Smooth muscle cell (in vitro differentiated cells): ENCODE measurements around the gene GYPC. TPM values are rescaled to one million over a fixed set of nuclear protein-coding genes. Genes with fewer than 3 reads are reported as not detected.
"Not testable (repeated sequence)": the region's sequence is repeated elsewhere in the genome, so short reads cannot be mapped to it uniquely, and the experiment has no call there.

Experiments
- DNase-seq: peaks from one replicate; lab custom pipeline; 2025; ENCODE audit not compliant: unreplicated experiment; lab: John Stamatoyannopoulos, UW
- H2AFZ ChIP-seq: fragments of 200-600 bp; sonication (generic); 2 replicates; pipeline ENCODE4 v1.6.0; 2016; ENCODE audit warnings: antibody characterized with exemption, low read depth, mild to moderate bottlenecking
- H3F3A ChIP-seq: fragments of 200-600 bp; sonication (generic); 2 replicates; pipeline ENCODE4 v1.6.0; 2017; ENCODE audit warnings: antibody characterized with exemption, low read depth
- H3K27ac ChIP-seq: fragments of 200-600 bp; sonication (generic); 2 replicates; pipeline ENCODE4 v1.5.1; 2016; ENCODE audit warnings: low read depth, mild to moderate bottlenecking
- H3K27me3 ChIP-seq: fragments of 200-600 bp; sonication (generic); 2 replicates; pipeline ENCODE4 v1.6.1; 2016; ENCODE audit warnings: low read depth, mild to moderate bottlenecking
- H3K36me3 ChIP-seq: fragments of 200-600 bp; sonication (generic); 2 replicates; pipeline ENCODE4 v1.5.1; 2016; ENCODE audit warnings: low read depth
- H3K4me1 ChIP-seq: fragments of 200-600 bp; sonication (generic); 2 replicates; pipeline ENCODE4 v1.5.1; 2016; ENCODE audit warnings: low read depth
- H3K4me2 ChIP-seq: fragments of 200-600 bp; sonication (generic); 2 replicates; pipeline ENCODE4 v1.6.0; 2016; ENCODE audit warnings: mild to moderate bottlenecking
- H3K4me3 ChIP-seq: fragments of 200-600 bp; sonication (generic); 2 replicates; pipeline ENCODE4 v1.5.1; 2016; ENCODE audit warnings: mild to moderate bottlenecking
- H3K79me2 ChIP-seq: fragments of 200-600 bp; sonication (generic); 2 replicates; pipeline ENCODE4 v1.6.0; 2016; ENCODE audit warnings: low read depth, mild to moderate bottlenecking
- H3K9ac ChIP-seq: fragments of 200-600 bp; sonication (generic); 2 replicates; pipeline ENCODE4 v1.6.0; 2016; ENCODE audit warnings: low read depth
- H3K9me3 ChIP-seq: fragments of 200-600 bp; sonication (generic); replicated peaks from 2 replicates; pipeline ENCODE4 v1.5.1; 2016; ENCODE audit warnings: low read depth
- H4K20me1 ChIP-seq: fragments of 200-600 bp; sonication (generic); 2 replicates; pipeline ENCODE4 v1.6.0; 2016; ENCODE audit warnings: low read depth
- WGBS: methylation state at CpG from one replicate; pipeline ENCODE4 v1.1.7; 2016; ENCODE audit warnings: low lambda C conversion rate; 5-methylcytosine and 5-hydroxymethylcytosine counted together
- polyA plus RNA-seq: library from polyadenylated mRNA; unstranded; fragments of >200 nt; fragmentation: Nextera tagmentation; extraction: Ambion mirVana; gene quantifications from 2 replicates; pipeline ENCODE4 v1.2.1, GENCODE V29; 2016
- total RNA-seq: library from RNA; depleted of rRNA; stranded (reverse); fragments of >200 nt; gene quantifications from 2 replicates; pipeline ENCODE4 v1.2.3, GENCODE V29; 2014
- TF ChIP-seq, protein P1 (sequence below): fragments of 200-600 bp; sonication (generic); IDR thresholded peaks from 2 replicates; pipeline ENCODE4 v1.5.1; 2017; ENCODE audit warnings: borderline replicate concordance, mild to moderate bottlenecking, antibody characterized with exemption; ENCODE audit not compliant: insufficient read depth, poor library complexity, severe bottlenecking

The GYPC gene
- total and polyA plus RNA-seq, 2 experiments from 2014 or later: 25.7 to 61.8 TPM

DNA sequence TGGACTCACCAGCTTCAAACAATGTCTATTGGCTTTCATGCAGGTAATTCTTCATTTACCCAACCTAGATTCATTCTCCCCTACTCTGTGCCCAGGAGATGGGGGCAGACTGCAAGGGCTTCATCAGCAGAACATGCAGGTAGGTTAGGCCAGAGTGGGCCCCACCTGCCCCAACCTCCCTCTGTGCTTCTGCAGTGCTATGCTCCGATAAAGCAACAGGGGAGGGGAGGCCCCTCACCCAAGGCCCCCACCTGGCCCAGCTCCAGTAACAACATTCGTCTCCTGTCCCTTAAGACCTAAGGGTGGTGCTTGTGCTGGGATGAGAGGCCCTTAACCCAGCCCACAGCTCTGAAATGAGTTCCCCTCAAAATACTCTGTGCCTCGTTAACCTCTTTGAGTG is 16.7 kb upstream of the GYPC start:
- no peak for DNase-seq
- no peaks in the 10 kb centered on the region for H3K79me2 ChIP-seq
- TF ChIP-seq, protein P1, sequence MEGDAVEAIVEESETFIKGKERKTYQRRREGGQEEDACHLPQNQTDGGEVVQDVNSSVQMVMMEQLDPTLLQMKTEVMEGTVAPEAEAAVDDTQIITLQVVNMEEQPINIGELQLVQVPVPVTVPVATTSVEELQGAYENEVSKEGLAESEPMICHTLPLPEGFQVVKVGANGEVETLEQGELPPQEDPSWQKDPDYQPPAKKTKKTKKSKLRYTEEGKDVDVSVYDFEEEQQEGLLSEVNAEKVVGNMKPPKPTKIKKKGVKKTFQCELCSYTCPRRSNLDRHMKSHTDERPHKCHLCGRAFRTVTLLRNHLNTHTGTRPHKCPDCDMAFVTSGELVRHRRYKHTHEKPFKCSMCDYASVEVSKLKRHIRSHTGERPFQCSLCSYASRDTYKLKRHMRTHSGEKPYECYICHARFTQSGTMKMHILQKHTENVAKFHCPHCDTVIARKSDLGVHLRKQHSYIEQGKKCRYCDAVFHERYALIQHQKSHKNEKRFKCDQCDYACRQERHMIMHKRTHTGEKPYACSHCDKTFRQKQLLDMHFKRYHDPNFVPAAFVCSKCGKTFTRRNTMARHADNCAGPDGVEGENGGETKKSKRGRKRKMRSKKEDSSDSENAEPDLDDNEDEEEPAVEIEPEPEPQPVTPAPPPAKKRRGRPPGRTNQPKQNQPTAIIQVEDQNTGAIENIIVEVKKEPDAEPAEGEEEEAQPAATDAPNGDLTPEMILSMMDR: no peak
- H3F3A ChIP-seq: no peaks in the 10 kb centered on the region
- no peaks in the 10 kb centered on the region for H4K20me1 ChIP-seq
- no peaks in the 10 kb centered on the region for H3K9me3 ChIP-seq
- H3K36me3 ChIP-seq: no peaks in the 10 kb centered on the region
- no peak overlapping the region for H3K4me3 ChIP-seq
- H3K4me1 ChIP-seq: no peaks in the 10 kb centered on the region
- H3K27me3 ChIP-seq: peaks cover 4% of the 10 kb centered on the region
- no peak overlapping the region for H2AFZ ChIP-seq
- no peak overlapping the region for H3K27ac ChIP-seq
- no peak overlapping the region for H3K9ac ChIP-seq
- 84% methylated on average over 3 of the region's 3 CpGs for WGBS
- H3K4me2 ChIP-seq: no peak overlapping the region

DNA sequence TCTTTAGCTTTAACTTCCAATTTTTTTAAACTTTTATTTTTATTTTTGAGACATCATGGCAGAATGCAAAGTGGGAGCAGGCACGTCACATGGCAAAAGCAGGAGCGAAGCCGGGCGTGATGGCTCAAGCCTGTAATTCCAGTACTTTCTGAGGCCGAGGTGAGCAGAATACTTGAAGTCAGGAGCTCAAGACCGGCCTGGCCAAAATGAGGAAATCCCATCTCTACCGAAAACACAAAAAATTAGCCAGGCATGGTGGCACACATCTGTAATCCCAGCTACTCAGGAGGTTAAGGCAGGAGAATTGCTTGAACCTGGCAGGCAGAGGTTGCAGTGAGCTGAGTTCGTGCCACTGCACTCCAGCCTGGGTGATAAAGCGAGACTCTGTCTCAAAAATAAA is 14.7 kb upstream of the GYPC start:
- H3K4me1 ChIP-seq, H2AFZ ChIP-seq, H3K27me3 ChIP-seq, H3K4me2 ChIP-seq, H3K4me3 ChIP-seq, H3K9ac ChIP-seq, H3K79me2 ChIP-seq, H3K27ac ChIP-seq, DNase-seq, H3F3A ChIP-seq, H4K20me1 ChIP-seq, H3K9me3 ChIP-seq, H3K36me3 ChIP-seq: not testable (repeated sequence)
- 94% methylated on average over 9 of the region's 9 CpGs for WGBS

DNA sequence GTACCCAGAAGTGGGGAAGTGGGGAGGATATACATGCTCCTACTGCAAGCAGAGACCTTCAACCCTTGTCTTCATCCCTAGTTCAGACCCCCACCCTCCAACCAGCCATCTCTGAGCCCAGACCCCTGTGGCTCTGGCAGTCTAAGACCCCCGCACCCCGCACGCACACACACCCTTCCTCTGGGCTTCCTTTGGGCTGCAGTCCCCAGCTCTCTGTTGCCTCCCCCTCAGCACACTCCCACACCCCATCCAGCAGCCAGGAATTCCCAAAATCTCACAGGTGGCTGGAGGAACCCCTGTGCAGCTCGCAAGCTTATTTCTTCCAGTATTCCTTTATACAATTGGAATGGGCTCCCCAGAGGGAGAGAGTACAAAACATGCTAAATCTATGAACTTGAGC is 13.9 kb upstream of the GYPC start:
- H3K9me3 ChIP-seq: no peaks in the 10 kb centered on the region
- no peaks in the 10 kb centered on the region for H3F3A ChIP-seq
- no peaks in the 10 kb centered on the region for H4K20me1 ChIP-seq
- H3K9ac ChIP-seq: no peak overlapping the region
- H3K4me3 ChIP-seq: no peak overlapping the region
- H3K4me2 ChIP-seq: no peak overlapping the region
- WGBS: 72% methylated on average over 4 of the region's 4 CpGs
- no peaks in the 10 kb centered on the region for H3K36me3 ChIP-seq
- H3K27me3 ChIP-seq: peaks cover 4% of the 10 kb centered on the region
- DNase-seq: no peak
- no peak overlapping the region for H2AFZ ChIP-seq
- no peaks in the 10 kb centered on the region for H3K79me2 ChIP-seq
- TF ChIP-seq, protein P1: no peak
- H3K4me1 ChIP-seq: no peaks in the 10 kb centered on the region
- H3K27ac ChIP-seq: no peak overlapping the region

DNA sequence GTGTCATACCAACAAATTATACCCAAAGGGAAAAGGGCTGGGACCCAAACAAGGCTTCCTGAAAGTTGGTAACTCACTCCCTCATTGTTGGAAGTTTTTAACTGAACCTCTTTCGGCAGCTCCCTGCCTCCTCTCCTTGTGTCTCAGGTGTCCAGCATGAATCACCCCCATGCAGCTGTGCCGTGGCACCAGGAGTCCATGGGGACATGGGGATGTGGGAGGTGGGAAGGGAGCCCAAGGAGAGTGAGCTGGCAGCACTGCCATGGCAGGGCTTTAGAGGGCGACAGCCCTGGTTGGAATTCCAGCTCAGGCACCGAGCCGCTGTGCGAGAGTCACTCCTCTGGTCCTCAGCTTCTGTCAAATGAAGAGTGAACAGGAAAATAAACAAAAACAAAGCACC is 12.5 kb upstream of the GYPC start:
- no peaks in the 10 kb centered on the region for H3K4me1 ChIP-seq
- H3K27ac ChIP-seq: no peak overlapping the region
- 87% methylated on average over 6 of the region's 6 CpGs for WGBS
- DNase-seq: no peak
- H4K20me1 ChIP-seq: no peaks in the 10 kb centered on the region
- H3K9ac ChIP-seq: no peak overlapping the region
- H3F3A ChIP-seq: no peaks in the 10 kb centered on the region
- H3K4me2 ChIP-seq: no peak overlapping the region
- TF ChIP-seq, protein P1: no peak
- H3K4me3 ChIP-seq: no peak overlapping the region
- H2AFZ ChIP-seq: no peak overlapping the region
- peaks cover 4% of the 10 kb centered on the region for H3K27me3 ChIP-seq
- H3K9me3 ChIP-seq: no peaks in the 10 kb centered on the region
- no peaks in the 10 kb centered on the region for H3K36me3 ChIP-seq
- no peaks in the 10 kb centered on the region for H3K79me2 ChIP-seq
